ENCODE measurements around the gene KDM8.
A peak's percentile ranks its signal among the peaks of the same experiment; 100 is the strongest.

GRCh38 chr16:27169511-27170071, 33.7 kb upstream of the KDM8 start:
- TF ChIP-seq CTCF (IDR thresholded peaks at IDR 0.05) (peak; percentile 63), ZFX (IDR thresholded peaks at IDR 0.05; ENCODE audit: borderline replicate concordance) (no peak)

Measured in 22Rv1 (cell line).